GM18861 (cell line): ENCODE data around the gene FOXK1.
"Not testable (repeated sequence)": the region's sequence is repeated elsewhere in the genome, so short reads cannot be mapped to it uniquely, and the experiment has no call there.

Source experiments
- ATAC-seq: cut with Tn5 transposase; IDR thresholded peaks from one replicate; pipeline ENCODE4 v1.9.1; 2021; ENCODE audit not compliant: unreplicated experiment

FOXK1 gene

GRCh38 chr7:4681886-4682620, at the start of gene FOXK1:
Gene FOXK1 (plus strand): TSS chr7:4682295. CDS start chr7:4682309, 14 bp downstream.
- peak; percentile 53 for ATAC-seq

DNA sequence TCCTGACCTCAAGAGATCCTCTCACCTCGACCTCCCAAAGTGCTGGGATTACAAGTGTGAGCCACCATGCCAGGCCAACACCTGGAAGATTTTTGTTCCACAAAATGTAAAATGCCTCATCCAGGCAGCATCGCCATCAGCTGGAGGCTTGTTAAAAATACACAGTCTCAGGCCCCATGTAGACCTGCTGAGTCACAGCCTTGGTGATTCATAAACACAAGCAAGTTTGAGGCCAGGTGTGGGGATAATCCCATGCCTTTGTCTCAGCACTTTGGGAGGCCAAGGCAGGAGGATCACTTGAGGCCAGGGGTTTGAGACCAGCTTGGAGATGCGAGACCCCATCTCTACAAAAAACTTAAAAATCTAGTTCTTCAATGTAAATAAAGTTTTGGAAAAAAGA, 49.1 kb upstream of the FOXK1 start:
- no peak for ATAC-seq

GRCh38 chr7:4634166-4634565, 47.9 kb upstream of the FOXK1 start:
- ATAC-seq: no peak

DNA sequence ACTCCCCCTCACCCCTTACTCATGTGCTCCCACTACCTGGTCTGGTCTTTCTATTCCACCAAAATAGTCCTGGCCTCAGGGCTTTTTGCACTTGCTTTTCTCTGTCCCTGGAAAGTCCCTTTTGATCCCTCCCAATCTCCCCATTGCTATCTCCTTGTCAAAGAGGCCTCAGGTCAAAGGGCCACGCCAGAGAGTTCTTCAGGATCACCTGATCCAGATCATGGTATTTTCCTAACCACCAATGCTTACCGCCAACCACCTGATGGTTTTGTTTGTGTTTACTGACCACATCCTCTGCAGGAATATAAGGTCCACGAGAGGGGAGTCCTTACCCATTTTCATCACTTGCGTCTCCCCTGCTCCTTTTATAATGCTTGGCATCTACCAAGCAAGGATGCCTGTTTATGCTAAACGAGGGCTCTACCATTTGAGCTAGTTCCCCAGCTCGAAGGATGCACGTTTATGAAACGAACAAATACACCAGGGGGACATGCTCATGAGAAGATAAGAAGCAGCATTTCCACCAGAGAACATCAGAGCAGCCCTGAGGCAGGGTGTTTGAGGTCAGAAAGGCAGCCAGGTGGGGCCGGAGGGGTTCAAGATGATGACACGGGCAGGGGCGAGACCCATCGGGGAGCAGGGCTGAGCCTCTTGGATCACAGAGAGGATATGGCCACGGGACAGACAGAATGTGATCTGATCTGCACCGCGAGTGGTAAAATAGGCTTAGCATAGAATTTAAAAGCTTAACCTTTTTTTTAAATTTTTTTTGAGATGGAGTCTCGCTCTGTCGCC, 43.1 kb upstream of the FOXK1 start:
- ATAC-seq: no peak

- ATAC-seq: no peak
Observed at GRCh38 chr7:4641091-4641666, 40.9 kb upstream of the FOXK1 start.

- ATAC-seq: peak; percentile 71
Observed at GRCh38 chr7:4641667-4642467, 40.2 kb upstream of the FOXK1 start.

DNA sequence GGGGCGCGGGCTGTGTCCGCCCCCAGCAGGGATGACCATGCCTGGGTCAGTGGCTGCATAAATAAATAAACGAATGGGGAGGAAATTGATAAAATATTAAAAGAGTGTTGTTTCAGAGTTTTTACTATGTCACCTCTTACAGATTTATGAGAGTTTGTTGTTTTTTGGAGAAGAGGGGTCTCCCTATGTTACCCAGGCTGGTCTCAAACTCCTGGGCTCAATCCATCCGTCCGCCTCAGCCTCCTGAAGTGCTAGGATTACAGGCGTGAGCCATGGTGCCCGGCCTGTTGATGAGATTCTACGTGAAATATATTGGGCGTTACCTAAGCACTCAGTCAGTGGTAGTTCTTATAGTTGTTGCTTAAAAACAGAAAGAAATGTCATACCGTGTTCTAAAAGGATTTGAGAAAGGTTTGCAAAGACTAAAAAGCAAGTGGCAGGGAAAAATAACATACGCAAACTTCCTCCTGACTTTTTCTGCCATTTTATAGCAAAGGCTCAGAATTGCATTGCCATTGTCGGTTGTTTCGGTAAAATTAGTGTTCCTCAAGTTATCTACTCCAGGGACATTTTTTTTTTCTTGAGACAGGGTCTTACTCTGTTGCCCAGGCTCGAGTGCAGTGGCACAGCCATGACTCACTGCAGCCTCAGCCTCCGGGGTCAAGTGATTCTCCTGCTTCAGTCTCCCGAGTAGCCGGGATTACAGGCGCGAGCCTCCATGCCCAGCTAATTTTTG, 39.5 kb upstream of the FOXK1 start:
- no peak for ATAC-seq

DNA sequence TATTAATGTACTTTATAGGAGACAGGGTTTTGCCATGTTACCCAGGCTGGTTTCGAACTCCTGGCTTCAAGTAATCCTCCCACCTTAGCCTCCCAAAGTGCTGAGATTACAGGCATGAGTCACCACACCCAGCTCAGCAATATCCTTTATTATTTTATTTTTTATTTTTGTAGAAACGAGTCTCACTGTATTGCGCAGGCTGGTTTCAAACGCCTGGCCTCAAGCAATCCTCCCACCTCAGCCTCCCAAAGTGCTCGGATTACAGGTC, 39.0 kb upstream of the FOXK1 start:
- ATAC-seq: not testable (repeated sequence)

DNA sequence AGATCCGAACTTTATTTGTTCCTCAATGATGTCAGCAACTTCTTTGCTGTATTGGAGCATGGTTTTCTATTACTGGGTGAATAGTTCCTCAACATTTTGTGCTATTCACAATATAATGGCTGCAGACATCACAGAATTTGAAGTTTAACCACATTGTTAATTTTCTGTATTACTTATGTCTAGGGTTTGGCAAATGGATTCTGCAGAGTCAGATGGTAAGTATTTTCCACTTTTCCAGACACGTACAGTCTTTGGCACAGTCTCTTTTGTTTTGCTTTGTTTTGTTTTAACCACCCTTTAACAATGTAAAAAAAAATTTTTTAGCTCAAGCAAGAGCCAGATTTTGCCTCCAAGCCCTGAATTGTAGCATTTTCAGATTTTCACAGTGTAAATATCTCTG, 36.8 kb upstream of the FOXK1 start:
- no peak for ATAC-seq

GRCh38 chr7:4648111-4648510, 34.0 kb upstream of the FOXK1 start:
- ATAC-seq: no peak

- ATAC-seq: no peak
Observed at GRCh38 chr7:4650433-4651047, 31.6 kb upstream of the FOXK1 start.

DNA sequence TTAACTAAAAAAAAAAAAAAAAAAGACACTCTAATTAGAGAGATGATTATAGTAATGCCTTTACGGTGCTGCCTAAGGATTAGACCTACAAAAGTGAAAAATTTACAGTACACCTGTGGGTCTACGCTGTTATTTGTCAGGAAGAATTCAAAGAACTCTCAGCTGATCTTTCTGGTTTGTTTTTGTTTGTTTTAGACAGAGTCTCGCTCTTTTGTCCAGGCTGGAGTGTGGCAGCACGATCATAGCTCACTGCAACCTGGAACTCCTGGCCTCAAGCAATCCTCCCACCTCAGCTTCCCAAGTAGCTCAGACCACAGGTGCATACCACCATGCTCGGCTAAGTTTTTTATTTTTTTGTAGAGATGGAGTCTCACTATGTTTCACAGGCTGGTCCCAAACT, 28.3 kb upstream of the FOXK1 start:
- no peak for ATAC-seq

DNA sequence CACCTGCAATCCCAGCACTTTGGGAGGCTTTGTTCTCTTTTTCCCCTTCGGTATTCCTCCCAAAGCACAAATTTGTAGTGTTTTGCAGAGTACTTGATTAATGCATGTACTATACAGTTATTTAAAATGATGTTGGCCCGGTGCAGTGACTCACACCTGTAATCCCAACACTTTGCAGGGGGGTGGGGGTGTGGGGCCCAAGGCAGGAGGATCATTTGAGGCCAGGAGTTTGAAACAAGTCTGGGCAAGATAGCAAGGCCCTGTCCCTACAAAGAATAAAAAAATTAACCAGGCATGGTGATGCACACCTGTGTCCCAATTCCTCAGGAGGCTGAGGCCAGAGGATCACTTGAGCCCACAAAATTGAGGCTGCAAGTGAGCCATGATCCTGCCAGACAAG, 26.8 kb upstream of the FOXK1 start:
- no peak for ATAC-seq

GRCh38 chr7:4655896-4656295, 26.2 kb upstream of the FOXK1 start:
- ATAC-seq: no peak

DNA sequence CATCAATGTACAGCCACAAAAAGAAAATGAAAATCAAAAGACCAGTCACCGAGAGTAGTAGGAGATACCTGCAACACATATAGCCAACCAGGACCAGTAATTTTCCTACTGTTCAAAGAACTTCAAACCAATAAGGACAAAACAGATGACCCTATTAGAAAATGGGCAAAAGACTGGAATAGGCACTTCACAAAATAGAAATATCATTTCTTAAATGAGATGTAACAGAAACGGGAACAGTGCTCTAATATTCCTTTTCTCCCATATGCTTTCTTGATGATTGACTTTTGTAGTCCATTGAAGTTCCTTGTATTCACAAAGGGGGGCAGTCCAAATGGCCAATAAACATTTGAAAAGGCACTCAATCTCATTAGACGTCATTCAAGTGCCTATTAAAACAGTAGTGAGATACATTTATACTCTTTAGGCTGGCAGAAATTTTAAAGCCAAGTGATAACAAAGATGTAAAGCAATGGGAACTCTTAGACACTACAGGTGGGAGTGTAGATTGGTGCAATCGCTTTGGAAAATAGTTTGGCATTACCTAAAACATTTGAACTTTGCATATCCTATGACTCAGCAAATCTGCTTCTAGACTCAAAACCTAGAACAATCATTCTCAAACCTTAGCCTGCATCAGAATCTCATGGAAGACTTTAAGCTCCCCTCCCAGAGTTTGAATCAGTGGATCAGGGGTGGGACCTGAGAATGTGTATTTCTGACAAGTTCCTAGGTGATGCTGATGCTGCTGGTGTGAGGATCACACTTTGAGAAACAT, 24.3 kb upstream of the FOXK1 start:
- no peak for ATAC-seq

DNA sequence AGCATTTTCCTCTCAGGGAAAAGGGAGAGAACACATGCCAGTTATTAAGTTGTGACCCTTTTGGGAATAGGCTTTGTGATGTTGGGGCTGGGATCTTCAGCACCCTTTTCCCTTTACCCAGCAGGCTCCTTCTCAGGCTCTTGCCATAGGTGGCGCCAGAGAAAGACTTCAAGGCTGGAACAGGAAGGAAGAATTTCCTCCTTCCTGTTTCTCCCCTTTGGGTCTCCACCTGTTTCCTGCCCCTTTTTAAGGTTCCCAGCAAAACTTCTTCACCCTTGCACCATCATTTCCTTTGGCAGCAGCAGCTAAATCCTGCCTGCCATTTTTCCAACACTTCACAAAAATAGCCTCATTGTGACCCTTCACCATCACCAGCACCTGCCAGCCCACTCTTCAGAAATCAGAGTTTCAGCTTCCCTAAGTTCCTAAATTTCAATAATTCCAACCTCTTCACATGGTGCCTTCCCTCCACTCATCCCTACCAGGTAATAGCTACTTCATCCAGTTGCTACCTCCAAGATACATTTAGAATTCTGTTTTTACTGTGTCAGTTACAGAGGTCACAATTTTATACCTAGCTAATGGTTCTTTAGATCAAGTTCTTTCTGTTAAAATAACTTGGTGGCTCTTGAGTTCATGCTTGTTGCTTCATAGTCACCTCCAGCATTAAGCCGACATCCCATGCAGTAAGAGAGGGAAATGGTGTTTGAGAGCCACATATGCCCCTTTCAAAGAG, 22.4 kb upstream of the FOXK1 start:
- no peak for ATAC-seq

DNA sequence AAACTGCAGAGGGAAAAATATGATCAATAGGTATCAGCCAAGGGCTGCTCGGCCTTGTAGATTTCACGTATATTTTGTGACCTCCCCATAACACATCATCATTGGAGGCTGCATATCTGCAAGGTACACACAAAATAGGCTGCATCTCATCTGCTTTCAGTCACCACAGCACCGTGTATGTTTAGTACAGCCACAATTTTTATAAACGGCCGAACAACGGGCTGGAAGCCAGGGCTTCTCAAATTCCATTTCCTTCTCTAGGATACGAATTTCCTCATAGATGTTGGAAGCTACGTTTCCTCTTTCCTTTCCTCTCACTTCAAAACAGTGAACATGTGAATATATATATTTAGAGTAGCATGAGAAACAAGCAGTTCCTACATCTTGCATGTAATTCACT, 20.2 kb upstream of the FOXK1 start:
- no peak for ATAC-seq

GRCh38 chr7:4663239-4664018, 18.7 kb upstream of the FOXK1 start:
- ATAC-seq: no peak
